ENCODE measurements around the gene KRT35.

KRT35 gene

GRCh38 chr17:41518789-41519449 lies 38.0 kb upstream of the KRT35 start, which contains the start of gene KRT15:
TSS of gene KRT15 (minus strand) at chr17:41518890. CDS start at chr17:41518827, 63 bp downstream.
- no peak within 1 kb of the TSS for H3K4me3 ChIP-seq (ENCODE audit: low read depth, low read length)
- no peak for DNase-seq (ENCODE audit: low read depth)
- no peak for TF ChIP-seq CTCF (IDR thresholded peaks at IDR 0.05; ENCODE audit: insufficient read depth, low read depth, low read length, missing control alignments)

- DNase-seq (ENCODE audit: low read depth): no peak
- TF ChIP-seq CTCF (IDR thresholded peaks at IDR 0.05; ENCODE audit: insufficient read depth, low read depth, low read length, missing control alignments): no peak
- H3K4me3 ChIP-seq (ENCODE audit: low read depth, low read length): no peak overlapping the region
Measured at GRCh38 chr17:41518031-41518430, 37.1 kb upstream of the KRT35 start.

- H3K4me3 ChIP-seq (ENCODE audit: low read depth, low read length): no peak overlapping the region
- DNase-seq (ENCODE audit: low read depth): no peak
- no peak for TF ChIP-seq CTCF (IDR thresholded peaks at IDR 0.05; ENCODE audit: insufficient read depth, low read depth, low read length, missing control alignments)
Measured at GRCh38 chr17:41516830-41517283, 35.9 kb upstream of the KRT35 start.

GRCh38 chr17:41516147-41516829 lies 35.3 kb upstream of the KRT35 start:
- no peak for TF ChIP-seq CTCF (IDR thresholded peaks at IDR 0.05; ENCODE audit: insufficient read depth, low read depth, low read length, missing control alignments)
- H3K4me3 ChIP-seq (ENCODE audit: low read depth, low read length): no peak overlapping the region
- no peak for DNase-seq (ENCODE audit: low read depth)

GRCh38 chr17:41513168-41513547 lies 32.2 kb upstream of the KRT35 start:
- TF ChIP-seq CTCF (IDR thresholded peaks at IDR 0.05; ENCODE audit: insufficient read depth, low read depth, low read length, missing control alignments): no peak
- no peak overlapping the region for H3K4me3 ChIP-seq (ENCODE audit: low read depth, low read length)
- no peak for DNase-seq (ENCODE audit: low read depth)

- no peak for DNase-seq (ENCODE audit: low read depth)
Measured at GRCh38 chr17:41512546-41513167, 31.7 kb upstream of the KRT35 start.

More at GRCh38 chr17:41512546-41513167, 31.7 kb upstream of the KRT35 start:
- TF ChIP-seq CTCF (IDR thresholded peaks at IDR 0.05; ENCODE audit: insufficient read depth, low read depth, low read length, missing control alignments): no peak
- H3K4me3 ChIP-seq (ENCODE audit: low read depth, low read length): no peak overlapping the region

All from GM12865 (cell line).